H1 (cell line): Measurements from ENCODE around the gene TECTB.

Experiments used
- ATF2 ChIP-seq: IDR thresholded peaks from 2 replicates; pipeline ENCODE4 v1.6.1; 2012; ENCODE audit warnings: low read length, inconsistent platforms
- CHD1 ChIP-seq: IDR thresholded peaks from 2 replicates; pipeline ENCODE4 v1.6.1; 2012; ENCODE audit warnings: low read depth, low read length, improper control_type of control experiment
- CTCF ChIP-seq, 3 experiments: IDR thresholded peaks; 1 replicate in 2 of 3; 2 replicates in 1 of 3; pipeline versions ENCODE4 v1.5.1 to v1.6.1; 2011; ENCODE audit warnings: low read length in 3 of 3, mild to moderate bottlenecking in 3 of 3, inconsistent platforms in 2 of 3, low read depth in 1 of 3, moderate library complexity in 1 of 3; ENCODE audit not compliant: insufficient read depth in 1 of 3; ENCODE audit errors: control extremely low read depth in 1 of 3
- EGR1 ChIP-seq: IDR thresholded peaks from 2 replicates; pipeline ENCODE4 v1.6.1; 2011; ENCODE audit warnings: low read depth, low read length, borderline replicate concordance
- EP300 ChIP-seq, 2 experiments: IDR thresholded peaks; 1 replicate in 1 of 2; 2 replicates in 1 of 2; pipeline ENCODE4 v1.6.1; 2011 to 2012; ENCODE audit warnings: low read depth in 2 of 2, low read length in 2 of 2, mild to moderate bottlenecking in 2 of 2, borderline replicate concordance in 1 of 2, inconsistent platforms in 1 of 2, moderate library complexity in 1 of 2
- JUND ChIP-seq: IDR thresholded peaks from 2 replicates; pipeline ENCODE4 v1.6.1; 2011; ENCODE audit warnings: mild to moderate bottlenecking, improper control_type of control experiment, low read length
- KDM1A ChIP-seq: fragments of 200-600, 300-600 bp; sonication (generic); IDR thresholded peaks from 2 replicates; pipeline ENCODE4 v1.7.1; 2016; ENCODE audit warnings: mild to moderate bottlenecking, low read length, borderline replicate concordance
- MAX ChIP-seq: IDR thresholded peaks from 2 replicates; pipeline ENCODE4 v1.6.1; 2012; ENCODE audit warnings: inconsistent platforms
- POLR2A ChIP-seq, 2 experiments: IDR thresholded peaks; 1 replicate in 1 of 2; 2 replicates in 1 of 2; pipeline ENCODE4 v1.6.1; 2011; ENCODE audit warnings: low read depth in 2 of 2, low read length in 2 of 2, mild to moderate bottlenecking in 2 of 2; ENCODE audit errors: control extremely low read depth in 1 of 2
- RAD21 ChIP-seq, 2 experiments: IDR thresholded peaks in 1 of 2; conservative IDR thresholded peaks in 1 of 2; 2 replicates each; pipeline ENCODE4 v1.6.1; 2011; ENCODE audit warnings: low read depth in 2 of 2, low read length in 2 of 2, improper control_type of control experiment in 1 of 2, inconsistent platforms in 1 of 2, mild to moderate bottlenecking in 1 of 2, moderate library complexity in 1 of 2
- SIN3A ChIP-seq, 2 experiments: IDR thresholded peaks in 1 of 2; conservative IDR thresholded peaks in 1 of 2; 2 replicates each; pipeline ENCODE4 v1.6.1; 2011 to 2012; ENCODE audit warnings: low read length in 2 of 2, improper control_type of control experiment in 1 of 2, low read depth in 1 of 2, mild to moderate bottlenecking in 1 of 2
- TAF1 ChIP-seq: IDR thresholded peaks from 2 replicates; pipeline ENCODE4 v1.6.1; 2011; ENCODE audit warnings: mild to moderate bottlenecking, low read depth, low read length
- YY1 ChIP-seq: IDR thresholded peaks from 2 replicates; pipeline ENCODE4 v1.6.1; 2011; ENCODE audit warnings: low read depth, mild to moderate bottlenecking, low read length

- TF ChIP-seq RAD21 (IDR thresholded peaks at IDR 0.05 in 1 of 2, conservative IDR thresholded peaks at IDR 0.05 in 1 of 2; ENCODE audit: low read depth in 2 of 2, low read length in 2 of 2) (no peak), EP300 (IDR thresholded peaks at IDR 0.05; ENCODE audit: borderline replicate concordance in 1 of 2, low read depth in 2 of 2, low read length in 2 of 2) (no peak), CHD1 (no peak), TAF1 (no peak), YY1 (no peak), POLR2A (IDR thresholded peaks at IDR 0.05; ENCODE audit: control extremely low read depth in 1 of 2, low read depth in 2 of 2, low read length in 2 of 2) (no peak), CTCF (IDR thresholded peaks at IDR 0.05; ENCODE audit: control extremely low read depth in 1 of 3, insufficient read depth in 1 of 3, low read depth in 1 of 3, low read length in 3 of 3) (no peak), ATF2 (no peak), EGR1 (no peak), SIN3A (conservative IDR thresholded peaks at IDR 0.05 in 1 of 2, IDR thresholded peaks at IDR 0.05 in 1 of 2; ENCODE audit: low read depth in 1 of 2, low read length in 2 of 2) (no peak), KDM1A (no peak), JUND (no peak), MAX (no peak)
Measured at GRCh38 chr10:112235141-112235540, 48.1 kb upstream of the TECTB start.
